Rectal smooth muscle tissue (tissue), 1 donor: ENCODE results near the gene PKLR.
A peak's percentile ranks its signal among the peaks of the same experiment; 100 is the strongest.
"Not testable (repeated sequence)": the region's sequence is repeated elsewhere in the genome, so short reads cannot be mapped to it uniquely, and the experiment has no call there.

Source experiments
- H3K27ac ChIP-seq: one replicate; pipeline ENCODE4 v1.7.0; 2013; ENCODE audit warnings: low read depth, low read length, inconsistent platforms
- H3K27me3 ChIP-seq: one replicate; pipeline ENCODE4 v1.7.0; 2013; ENCODE audit warnings: low read length; ENCODE audit not compliant: control insufficient read depth, insufficient read depth
- H3K36me3 ChIP-seq: one replicate; pipeline ENCODE4 v1.7.0; 2013; ENCODE audit warnings: low read length; ENCODE audit not compliant: control insufficient read depth, insufficient read depth
- H3K4me1 ChIP-seq: one replicate; pipeline ENCODE4 v1.7.0; 2013; ENCODE audit warnings: low read length; ENCODE audit not compliant: control insufficient read depth, insufficient read depth
- H3K4me3 ChIP-seq: one replicate; pipeline ENCODE4 v1.7.0; 2013; ENCODE audit warnings: low read length
- H3K9ac ChIP-seq: one replicate; pipeline ENCODE4 v1.7.0; 2013; ENCODE audit warnings: low read length

The PKLR gene

GRCh38 chr1:155255243-155256007 lies 45.8 kb downstream of the PKLR start, which contains the start of gene ENTREP3:
Gene ENTREP3 (minus strand): TSS chr1:155255483. CDS start chr1:155254877, 606 bp downstream.
- Histone ChIP-seq H3K4me1 (peaks cover 16% of the 10 kb centered on the region), H3K4me3 (peak within 1 kb of the TSS; percentile 88), H3K27me3 (no peaks in the 10 kb centered on the region), H3K27ac (peak within 1 kb of the TSS; percentile 98), H3K36me3 (no peaks in the 10 kb centered on the region), H3K9ac (peak within 1 kb of the TSS; percentile 91)

- H3K27ac ChIP-seq = peak overlapping the region; percentile 98
- H3K4me1 ChIP-seq = peaks cover 17% of the 10 kb centered on the region
- peak overlapping the region; percentile 88 for H3K4me3 ChIP-seq
- H3K27me3 ChIP-seq = no peaks in the 10 kb centered on the region
- peak overlapping the region; percentile 60 for H3K9ac ChIP-seq
- H3K36me3 ChIP-seq = no peaks in the 10 kb centered on the region
These were observed 46.5 kb downstream of the PKLR start for GRCh38 chr1:155254714-155255242.

- no peaks in the 10 kb centered on the region for H3K36me3 ChIP-seq
- H3K27me3 ChIP-seq = no peaks in the 10 kb centered on the region
- peak overlapping the region; percentile 98 for H3K27ac ChIP-seq
- H3K4me3 ChIP-seq = peak overlapping the region; percentile 88
- peaks cover 17% of the 10 kb centered on the region for H3K4me1 ChIP-seq
- peak overlapping the region; percentile 21 for H3K9ac ChIP-seq
These were observed 47.0 kb downstream of the PKLR start for GRCh38 chr1:155254228-155254713.

GRCh38 chr1:155253797-155254196 lies 47.4 kb downstream of the PKLR start:
- Histone ChIP-seq H3K4me1 (peaks cover 17% of the 10 kb centered on the region), H3K27ac (no peak overlapping the region), H3K9ac (no peak overlapping the region), H3K4me3 (peak overlapping the region; percentile 88), H3K27me3 (no peaks in the 10 kb centered on the region), H3K36me3 (no peaks in the 10 kb centered on the region)

GRCh38 chr1:155253208-155253607 lies 48.0 kb downstream of the PKLR start:
- Histone ChIP-seq H3K36me3 (no peaks in the 10 kb centered on the region), H3K27ac (no peak overlapping the region), H3K9ac (no peak overlapping the region), H3K27me3 (no peaks in the 10 kb centered on the region), H3K4me1 (peaks cover 17% of the 10 kb centered on the region), H3K4me3 (no peak overlapping the region)

GRCh38 chr1:155251566-155251965 lies 49.7 kb downstream of the PKLR start:
- Histone ChIP-seq H3K27ac (no peak overlapping the region), H3K9ac (no peak overlapping the region), H3K4me3 (no peak overlapping the region), H3K4me1 (peaks cover 17% of the 10 kb centered on the region), H3K27me3 (no peaks in the 10 kb centered on the region), H3K36me3 (no peaks in the 10 kb centered on the region)

GRCh38 chr1:155250633-155251449 lies 50.4 kb downstream of the PKLR start:
- H3K27ac ChIP-seq = peak overlapping the region; percentile 27
- no peaks in the 10 kb centered on the region for H3K27me3 ChIP-seq

GRCh38 chr1:155250246-155250632 lies 51.0 kb downstream of the PKLR start:
- no peaks in the 10 kb centered on the region for H3K36me3 ChIP-seq
- H3K9ac ChIP-seq = peak overlapping the region; percentile 45
- H3K4me3 ChIP-seq = peak overlapping the region; percentile 44
- no peak overlapping the region for H3K27ac ChIP-seq
- H3K4me1 ChIP-seq = peaks cover 13% of the 10 kb centered on the region
- H3K27me3 ChIP-seq = no peaks in the 10 kb centered on the region

More at GRCh38 chr1:155250633-155251449, 50.4 kb downstream of the PKLR start:
- Histone ChIP-seq H3K4me3 (peak overlapping the region; percentile 44), H3K9ac (peak overlapping the region; percentile 45), H3K36me3 (no peaks in the 10 kb centered on the region), H3K4me1 (peaks cover 14% of the 10 kb centered on the region)

GRCh38 chr1:155247667-155248553 lies 53.3 kb downstream of the PKLR start:
- H3K4me3 ChIP-seq = no peak overlapping the region
- H3K36me3 ChIP-seq = no peaks in the 10 kb centered on the region
- no peak overlapping the region for H3K9ac ChIP-seq
- H3K4me1 ChIP-seq = peaks cover 5% of the 10 kb centered on the region
- no peak overlapping the region for H3K27ac ChIP-seq
- no peaks in the 10 kb centered on the region for H3K27me3 ChIP-seq

- H3K4me3 ChIP-seq, H3K27ac ChIP-seq, H3K36me3 ChIP-seq, H3K4me1 ChIP-seq, H3K9ac ChIP-seq, H3K27me3 ChIP-seq: not testable (repeated sequence)
These were observed 54.4 kb downstream of the PKLR start for GRCh38 chr1:155246796-155247195.

- Histone ChIP-seq H3K9ac (peak overlapping the region; percentile 39), H3K36me3 (no peaks in the 10 kb centered on the region), H3K4me1 (no peaks in the 10 kb centered on the region), H3K27me3 (no peaks in the 10 kb centered on the region), H3K4me3 (peak overlapping the region; percentile 73), H3K27ac (peak overlapping the region; percentile 78)
These were observed 56.1 kb downstream of the PKLR start for GRCh38 chr1:155245163-155245524.
